Keratinocyte (primary cell): ENCODE measurements around the gene WNK2. TPM values are rescaled to one million over a fixed set of nuclear protein-coding genes. Genes with fewer than 3 reads are reported as not detected.

Source experiments
- DNase-seq: peaks from one replicate; pipeline ENCODE4 v3.0.0-alpha.2; 2011; ENCODE audit warnings: low read depth, missing footprints, low spot score
- FAIRE-seq: peaks from 2 replicates; lab custom pipeline; 2011; peaks lifted over from hg19 to GRCh38; lab: Jason Lieb, UNC
- H2AFZ ChIP-seq: 2 replicates; pipeline ENCODE4 v1.6.0; 2012; ENCODE audit warnings: low read length, control low read depth, inconsistent platforms; ENCODE audit not compliant: control insufficient read depth
- H3K27ac ChIP-seq: 2 replicates; pipeline ENCODE4 v1.5.1; 2011; ENCODE audit warnings: low read length; ENCODE audit not compliant: control insufficient read depth, insufficient read depth
- H3K27me3 ChIP-seq: 3 replicates; pipeline ENCODE4 v1.6.0; 2011; ENCODE audit warnings: low read length; ENCODE audit not compliant: control insufficient read depth, insufficient read depth; ENCODE audit errors: extremely low read depth
- H3K36me3 ChIP-seq, 2 experiments: 2 replicates in 1 of 2; 3 replicates in 1 of 2; pipeline ENCODE4 v1.5.1; 2011; ENCODE audit warnings: low read length in 2 of 2, mild to moderate bottlenecking in 1 of 2; ENCODE audit not compliant: control insufficient read depth in 2 of 2, insufficient read depth in 2 of 2; ENCODE audit errors: extremely low read depth in 1 of 2
- H3K4me1 ChIP-seq: 3 replicates; pipeline ENCODE4 v1.5.1; 2011; ENCODE audit warnings: low read length; ENCODE audit not compliant: control insufficient read depth, insufficient read depth; ENCODE audit errors: extremely low read depth
- H3K4me2 ChIP-seq: 3 replicates; pipeline ENCODE4 v1.6.0; 2011; ENCODE audit warnings: low read depth, low read length; ENCODE audit not compliant: control insufficient read depth, insufficient read depth; ENCODE audit errors: extremely low read depth
- H3K4me3 ChIP-seq, 3 experiments: fragments of 200-600 bp in 1 of 3; sonication (generic) in 1 of 3; 2 replicates in 2 of 3; 3 replicates in 1 of 3; pipeline ENCODE4 v1.5.1; 2011 to 2016; ENCODE audit warnings: low read length in 3 of 3, mild to moderate bottlenecking in 3 of 3, control low read depth in 2 of 3, inconsistent platforms in 1 of 3, low read depth in 1 of 3, mixed read lengths in 1 of 3, mixed run types in 1 of 3, moderate library complexity in 1 of 3; ENCODE audit not compliant: control insufficient read depth in 2 of 3, insufficient read depth in 2 of 3; ENCODE audit errors: extremely low read depth in 1 of 3
- H3K79me2 ChIP-seq: 2 replicates; pipeline ENCODE4 v1.6.0; 2012; ENCODE audit warnings: low read length; ENCODE audit not compliant: control insufficient read depth, insufficient read depth
- H3K9ac ChIP-seq: 3 replicates; pipeline ENCODE4 v1.6.0; 2011; ENCODE audit warnings: low read length; ENCODE audit not compliant: control insufficient read depth, insufficient read depth; ENCODE audit errors: extremely low read depth
- H3K9me1 ChIP-seq: 3 replicates; pipeline ENCODE4 v1.6.0; 2011; ENCODE audit warnings: low read length; ENCODE audit not compliant: control insufficient read depth, insufficient read depth; ENCODE audit errors: extremely low read depth
- H3K9me3 ChIP-seq: 2 replicates; pipeline ENCODE4 v1.5.1; 2012; ENCODE audit warnings: low read depth, low read length; ENCODE audit not compliant: control insufficient read depth
- H4K20me1 ChIP-seq: 3 replicates; pipeline ENCODE4 v1.6.0; 2011; ENCODE audit warnings: low read length; ENCODE audit not compliant: control insufficient read depth, insufficient read depth; ENCODE audit errors: extremely low read depth
- EZH2 ChIP-seq: IDR thresholded peaks from one replicate; pipeline ENCODE4 v1.6.1; 2012; ENCODE audit warnings: inconsistent platforms, mild to moderate bottlenecking, low read length, moderate library complexity
- dilution Hi-C: fragments of 300-500 bp; cut with MboI; formaldehyde crosslinking; loops from one replicate; pipeline ENCODE4 v1.7.0; 2020; ENCODE audit warnings: low sequenced_read_pairs; ENCODE audit not compliant: extremely low pct_ligation_motif_present
- polyA plus RNA-seq, 5 experiments: library from polyadenylated mRNA; depleted of rRNA in 3 of 5; stranded (reverse) in 3 of 5; stranded (forward) in 1 of 5; unstranded in 1 of 5; fragments of >200 nt; gene quantifications; 1 replicate in 1 of 5; 2 replicates in 3 of 5; 3 replicates in 1 of 5; pipeline versions ENCODE4 v1.2.1 to v1.2.3, GENCODE V29; 2011 to 2012; ENCODE audit warnings: missing spikeins in 2 of 5, low read depth in 1 of 5, low replicate concordance in 1 of 5
- TF ChIP-seq, protein P1 (sequence below), 3 experiments: IDR thresholded peaks in 1 of 3; conservative IDR thresholded peaks in 1 of 3; optimal IDR thresholded peaks in 1 of 3; 2 replicates in 2 of 3; 3 replicates in 1 of 3; pipeline versions ENCODE3 to v1.5.1; 2011; ENCODE audit warnings: low read length in 3 of 3, mild to moderate bottlenecking in 3 of 3, moderate library complexity in 2 of 3, control low read depth in 1 of 3, inconsistent platforms in 1 of 3; ENCODE audit not compliant: insufficient read depth in 2 of 3; ENCODE audit errors: extremely low read depth in 1 of 3

WNK2 gene
- polyA plus RNA-seq, 1 donor (not counting 4 experiments of a cell fraction or from before 2014, with no cell fraction given): not detected

DNA sequence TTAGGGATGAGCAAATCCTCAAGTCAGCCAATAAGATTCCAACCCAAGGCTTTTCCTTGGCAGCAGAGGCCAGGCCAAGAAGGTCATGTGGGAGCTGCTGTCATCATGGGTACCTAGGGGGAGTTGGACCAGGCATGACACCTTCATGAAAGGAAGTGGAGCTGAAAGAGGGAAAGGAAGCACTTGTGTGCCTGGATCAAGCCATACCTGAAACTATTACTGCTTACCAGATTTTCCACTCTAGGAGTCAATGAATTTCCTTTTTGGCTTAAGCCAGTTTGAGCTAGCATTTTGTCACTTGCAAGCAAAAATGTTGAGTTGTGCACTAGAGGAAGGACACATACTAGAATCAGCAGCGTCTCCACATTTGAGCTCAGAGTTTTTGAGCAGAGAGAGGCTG lies 14.5 kb upstream of the WNK2 start:
- FAIRE-seq (no peak), DNase-seq (no peak)
- H3K27me3 ChIP-seq: peaks cover 6% of the 10 kb centered on the region
- no peak overlapping the region for H3K27ac ChIP-seq
- H3K9me3 ChIP-seq: no peaks in the 10 kb centered on the region
- dilution Hi-C loops: no loop called here
- H3K36me3 ChIP-seq: no peaks in the 10 kb centered on the region
- H3K79me2 ChIP-seq: no peaks in the 10 kb centered on the region
- no peaks in the 10 kb centered on the region for H3K4me1 ChIP-seq
- no peaks in the 10 kb centered on the region for H3K9me1 ChIP-seq
- H3K9ac ChIP-seq: no peak overlapping the region
- no peak overlapping the region for H3K4me3 ChIP-seq
- no peak overlapping the region for H3K4me2 ChIP-seq
- H4K20me1 ChIP-seq: no peaks in the 10 kb centered on the region
- no peak for TF ChIP-seq EZH2
- TF ChIP-seq, protein P1, sequence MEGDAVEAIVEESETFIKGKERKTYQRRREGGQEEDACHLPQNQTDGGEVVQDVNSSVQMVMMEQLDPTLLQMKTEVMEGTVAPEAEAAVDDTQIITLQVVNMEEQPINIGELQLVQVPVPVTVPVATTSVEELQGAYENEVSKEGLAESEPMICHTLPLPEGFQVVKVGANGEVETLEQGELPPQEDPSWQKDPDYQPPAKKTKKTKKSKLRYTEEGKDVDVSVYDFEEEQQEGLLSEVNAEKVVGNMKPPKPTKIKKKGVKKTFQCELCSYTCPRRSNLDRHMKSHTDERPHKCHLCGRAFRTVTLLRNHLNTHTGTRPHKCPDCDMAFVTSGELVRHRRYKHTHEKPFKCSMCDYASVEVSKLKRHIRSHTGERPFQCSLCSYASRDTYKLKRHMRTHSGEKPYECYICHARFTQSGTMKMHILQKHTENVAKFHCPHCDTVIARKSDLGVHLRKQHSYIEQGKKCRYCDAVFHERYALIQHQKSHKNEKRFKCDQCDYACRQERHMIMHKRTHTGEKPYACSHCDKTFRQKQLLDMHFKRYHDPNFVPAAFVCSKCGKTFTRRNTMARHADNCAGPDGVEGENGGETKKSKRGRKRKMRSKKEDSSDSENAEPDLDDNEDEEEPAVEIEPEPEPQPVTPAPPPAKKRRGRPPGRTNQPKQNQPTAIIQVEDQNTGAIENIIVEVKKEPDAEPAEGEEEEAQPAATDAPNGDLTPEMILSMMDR (optimal IDR thresholded peaks at IDR 0.05 in 1 of 3, IDR thresholded peaks at IDR 0.05 in 1 of 3, conservative IDR thresholded peaks at IDR 0.05 in 1 of 3; ENCODE audit: extremely low read depth in 1 of 3, insufficient read depth in 2 of 3, low read length in 3 of 3): no peak
- no peak overlapping the region for H2AFZ ChIP-seq

GRCh38 chr9:93170571-93170970 lies 13.4 kb upstream of the WNK2 start:
- TF ChIP-seq EZH2: no peak
- H3K9me1 ChIP-seq: no peaks in the 10 kb centered on the region
- no peak overlapping the region for H3K4me3 ChIP-seq
- no peak overlapping the region for H2AFZ ChIP-seq
- H3K79me2 ChIP-seq: no peaks in the 10 kb centered on the region
- no peak overlapping the region for H3K4me2 ChIP-seq
- no peaks in the 10 kb centered on the region for H3K36me3 ChIP-seq
- dilution Hi-C loops: no loop called here
- no peaks in the 10 kb centered on the region for H3K9me3 ChIP-seq
- no peaks in the 10 kb centered on the region for H4K20me1 ChIP-seq
- H3K9ac ChIP-seq: no peak overlapping the region
- FAIRE-seq (no peak), DNase-seq (no peak)
- no peak overlapping the region for H3K27ac ChIP-seq
- H3K27me3 ChIP-seq: peaks cover 6% of the 10 kb centered on the region
- no peaks in the 10 kb centered on the region for H3K4me1 ChIP-seq
